HepG2 (cell line): ENCODE measurements around the gene GLO1. TPM values are rescaled to one million over a fixed set of nuclear protein-coding genes. Genes with fewer than 3 reads are reported as not detected.

ENCODE experiments used
- ARID5B ChIP-seq: IDR thresholded peaks from 2 replicates; pipeline ENCODE4 v1.4.0; 2020; ENCODE audit warnings: mild to moderate bottlenecking, missing genetic modification reagents
- GPBP1L1 ChIP-seq: sonication (generic); formaldehyde crosslinking; IDR thresholded peaks from 2 replicates; pipeline ENCODE4 v1.5.0; 2020; ENCODE audit warnings: mild to moderate bottlenecking, missing genetic modification reagents
- IKZF4 ChIP-seq: sonication (generic); formaldehyde crosslinking; IDR thresholded peaks from 2 replicates; pipeline ENCODE4 v1.5.1; 2020; ENCODE audit warnings: borderline replicate concordance, mild to moderate bottlenecking, low read depth, missing genetic modification reagents; ENCODE audit errors: not compliant biosample characterization
- KDM6A ChIP-seq: IDR thresholded peaks from 2 replicates; pipeline ENCODE4 v1.6.1; 2016; ENCODE audit warnings: low read depth
- PAXIP1 ChIP-seq: sonication (generic); formaldehyde crosslinking; conservative IDR thresholded peaks from 2 replicates; pipeline ENCODE4 v1.4.0; 2020; ENCODE audit warnings: mild to moderate bottlenecking, missing genetic modification reagents, moderate library complexity
- RBM22 ChIP-seq: fragments of 200-400 bp; formaldehyde crosslinking; optimal IDR thresholded peaks from 2 replicates; pipeline ENCODE3; 2017; ENCODE audit warnings: mild to moderate bottlenecking, low read length, moderate library complexity
- RELA ChIP-seq: sonication (generic); formaldehyde crosslinking; IDR thresholded peaks from 2 replicates; pipeline ENCODE4 v1.4.0; 2020; ENCODE audit warnings: missing genetic modification reagents
- RFX5 ChIP-seq: IDR thresholded peaks from 2 replicates; pipeline ENCODE4 v1.6.1; 2011; ENCODE audit warnings: low read depth, low read length, improper control_type of control experiment
- TFDP1 ChIP-seq: IDR thresholded peaks from 2 replicates; pipeline ENCODE4 v1.6.1; 2016; ENCODE audit warnings: missing compliant biosample characterization, missing genetic modification reagents, borderline replicate concordance
- XBP1 ChIP-seq: sonication (generic); formaldehyde crosslinking; IDR thresholded peaks from 2 replicates; pipeline ENCODE4 v1.5.0; 2020; ENCODE audit warnings: missing genetic modification reagents
- ZBTB33 ChIP-seq: sonication (generic); formaldehyde crosslinking; IDR thresholded peaks from 2 replicates; pipeline ENCODE4 v1.4.0; 2020; ENCODE audit warnings: missing genetic modification reagents
- ZBTB38 ChIP-seq: sonication (generic); formaldehyde crosslinking; IDR thresholded peaks from 2 replicates; pipeline ENCODE4 v1.5.1; 2020; ENCODE audit warnings: mild to moderate bottlenecking, missing genetic modification reagents
- ZBTB39 ChIP-seq: sonication (generic); formaldehyde crosslinking; IDR thresholded peaks from 2 replicates; pipeline ENCODE4 v1.5.0; 2020; ENCODE audit warnings: missing genetic modification reagents
- ZNF232 ChIP-seq: sonication (generic); formaldehyde crosslinking; IDR thresholded peaks from 2 replicates; pipeline ENCODE4 v1.4.0; 2020; ENCODE audit warnings: missing genetic modification reagents, borderline replicate concordance
- ZNF841 ChIP-seq: sonication (generic); formaldehyde crosslinking; IDR thresholded peaks from 2 replicates; pipeline ENCODE4 v1.8.1; 2023; ENCODE audit warnings: missing genetic modification reagents, borderline replicate concordance
- ZNF850 ChIP-seq: sonication (generic); formaldehyde crosslinking; conservative IDR thresholded peaks from 2 replicates; pipeline ENCODE4 v1.9.0; 2021; ENCODE audit warnings: mild to moderate bottlenecking, missing genetic modification reagents
- polyA plus RNA-seq, 8 experiments: library from polyadenylated mRNA; depleted of rRNA in 3 of 8; stranded (reverse) in 7 of 8; unstranded in 1 of 8; fragments of >200 nt; fragmentation: Illumina TruSeq in 4 of 8; extraction: Trizol in 4 of 8; gene quantifications; 2 replicates each; pipeline versions ENCODE4 v1.2.1 to v1.2.3, GENCODE V29; 2011 to 2016; ENCODE audit warnings: low read depth in 4 of 8, missing spikeins in 1 of 8, mixed read lengths in 1 of 8; ENCODE audit not compliant: insufficient read depth in 1 of 8
- total RNA-seq, 5 experiments: library from RNA; depleted of rRNA; stranded (reverse); fragments of >200 nt; fragmentation: Illumina TruSeq; extraction: Trizol; gene quantifications; 2 replicates each; pipeline ENCODE4 v1.2.3, GENCODE V29; 2016; ENCODE audit warnings: low read depth in 1 of 5

The GLO1 gene
- total and polyA plus RNA-seq, 2 of the 13 experiments (the other 11 are each of a cell fraction or from before 2014, with no cell fraction given): 77.1 to 177 TPM

- TF ChIP-seq ZBTB33 (no peak), PAXIP1 (CRISPR knock-in tag) (peak; percentile 55), ZNF850 (no peak), IKZF4 (no peak), ZBTB38 (CRISPR knock-in tag) (no peak), GPBP1L1 (CRISPR knock-in tag) (no peak), KDM6A (CRISPR knock-in tag) (no peak), ZNF841 (no peak), ZNF232 (CRISPR knock-in tag) (no peak), RELA (CRISPR knock-in tag) (no peak), ARID5B (CRISPR knock-in tag) (peak; percentile 45; the same call in 1 of the 2 replicates), ZBTB39 (CRISPR knock-in tag) (no peak), TFDP1 (CRISPR knock-in tag) (no peak), RFX5 (no peak), XBP1 (CRISPR knock-in tag) (no peak), RBM22 (no peak)
Measured at GRCh38 chr6:38687043-38687353, 15.9 kb downstream of the GLO1 start (continued).
